Measurements from ENCODE around the gene FAM83C. TPM values are rescaled to one million over a fixed set of nuclear protein-coding genes. Genes with fewer than 3 reads are reported as not detected.

The FAM83C gene
- total and polyA plus RNA-seq, 7 experiments from 2014 or later = not detected

DNA sequence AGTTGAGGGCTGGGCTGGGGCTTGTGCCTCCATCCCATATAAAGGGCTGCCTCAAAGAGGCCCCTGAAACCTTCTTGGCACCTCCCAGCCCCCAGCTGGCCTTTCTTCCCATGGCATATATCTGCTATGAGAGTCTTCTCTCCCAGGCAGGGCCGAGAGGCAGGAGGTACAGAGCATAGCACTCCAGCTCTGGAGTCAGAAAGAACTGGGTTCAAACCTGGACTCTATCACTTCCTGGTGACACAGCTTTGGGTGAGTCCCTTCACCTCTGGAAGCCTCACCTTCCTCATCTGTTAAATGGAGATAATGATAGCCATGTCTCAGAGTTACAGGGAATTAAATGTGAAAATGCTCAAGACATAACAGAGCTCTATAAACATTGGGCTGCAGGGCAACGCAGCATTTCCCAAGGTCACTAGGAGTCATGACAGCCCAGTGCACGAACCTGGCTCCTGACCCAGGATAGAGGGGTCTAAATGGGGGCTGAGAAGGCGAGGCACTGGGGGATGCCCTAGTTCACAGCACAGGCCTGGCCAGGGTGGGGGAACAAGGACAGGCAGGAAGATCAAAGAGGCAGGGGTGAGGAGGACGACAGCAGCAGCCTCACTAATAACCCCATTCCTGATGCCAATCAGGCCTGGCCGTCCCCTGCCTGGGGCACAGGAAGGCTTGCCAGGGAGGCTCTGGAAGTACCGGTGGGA lies 1.9 kb downstream of the FAM83C start:
- Mint-ChIP-seq H3K27me3 (peaks cover 0 to 5% (median 2%) of the 10 kb centered on the region in 5 donors), H3K4me3 (no peak overlapping the region), H3K4me1 (peaks cover 0 to 11% (median 5%) of the 10 kb centered on the region in 7 donors), H3K36me3 (no peaks in the 10 kb centered on the region), H3K27ac (no peak overlapping the region), H3K9me3 (peaks cover 0 to 2% (median 0%) of the 10 kb centered on the region in 11 donors)
- H3K4me1 ChIP-seq (ENCODE audit: control insufficient read depth in 2 of 2, insufficient read depth in 2 of 2, low read length in 2 of 2) = no peaks in the 10 kb centered on the region
- DNase-seq = no peak
- no peaks in the 10 kb centered on the region for H3K36me3 ChIP-seq (ENCODE audit: control insufficient read depth in 2 of 3, insufficient read depth in 3 of 3, low read length in 3 of 3)
- no peaks in the 10 kb centered on the region for H3K27me3 ChIP-seq (ENCODE audit: control insufficient read depth in 2 of 2, insufficient read depth in 2 of 2, low read length in 2 of 2)
- CTCF ChIA-PET = no interaction called here
- intact Hi-C loops (cut with micrococcal nuclease) = no loop called here
- no peak overlapping the region for H3K27ac ChIP-seq (ENCODE audit: low read depth, low read length)
- H3K4me3 ChIP-seq (ENCODE audit: low read length) = no peak overlapping the region
- no peak for ATAC-seq
- H3K9me3 ChIP-seq (ENCODE audit: control insufficient read depth in 2 of 3, low read length in 3 of 3) = no peaks in the 10 kb centered on the region
- POLR2A ChIA-PET = interaction anchor here (0.6 kb wide), 1 partner anchor 26 kb away, joined by 3 read pairs; no protein-coding TSS in a partner anchor

DNA sequence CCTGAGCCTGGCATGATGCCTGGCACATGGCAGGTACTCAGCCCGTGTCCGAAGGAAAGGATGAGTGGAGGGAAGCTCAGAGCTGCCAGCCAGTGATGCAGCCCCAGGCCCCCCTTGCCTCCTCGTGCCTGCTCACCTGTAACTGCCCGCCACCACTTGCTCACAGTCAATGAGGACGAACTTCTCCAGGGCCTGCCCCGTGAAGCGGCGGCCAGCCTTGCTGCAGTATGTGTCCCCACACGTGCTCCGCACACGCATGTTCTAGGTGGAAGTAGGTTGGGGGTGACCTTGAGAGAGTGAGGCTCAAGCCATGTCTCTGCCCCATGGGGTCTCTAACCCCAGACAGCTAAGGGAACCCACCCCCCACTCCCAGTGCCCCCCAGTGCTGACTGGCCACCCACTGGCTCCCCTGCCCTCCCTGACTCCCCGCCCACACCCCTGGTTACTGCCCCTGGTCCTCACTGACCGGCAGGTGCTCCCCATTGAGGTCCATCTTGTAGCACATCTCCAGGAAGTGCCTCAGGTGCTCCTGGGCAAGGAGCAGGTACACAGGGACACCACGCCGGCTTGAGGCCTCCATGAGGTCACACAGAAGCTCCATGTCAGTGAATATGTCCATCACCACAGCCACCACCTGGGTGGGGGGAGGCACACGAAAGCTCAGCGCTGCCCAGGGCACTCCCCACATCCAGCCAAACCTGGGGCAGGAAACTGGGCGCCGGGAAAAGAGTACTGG lies 3.7 kb downstream of the FAM83C start:
- Histone ChIP-seq H3K9me3 (ENCODE audit: control insufficient read depth in 2 of 3, low read length in 3 of 3) (no peaks in the 10 kb centered on the region), H3K27ac (ENCODE audit: low read depth, low read length) (no peak overlapping the region), H3K36me3 (ENCODE audit: control insufficient read depth in 2 of 3, insufficient read depth in 3 of 3, low read length in 3 of 3) (no peaks in the 10 kb centered on the region), H3K27me3 (ENCODE audit: control insufficient read depth in 2 of 2, insufficient read depth in 2 of 2, low read length in 2 of 2) (no peaks in the 10 kb centered on the region), H3K4me3 (ENCODE audit: low read length) (no peak overlapping the region), H3K4me1 (ENCODE audit: control insufficient read depth in 2 of 2, insufficient read depth in 2 of 2, low read length in 2 of 2) (peaks cover 4% of the 10 kb centered on the region in 2 donors)
- POLR2A ChIA-PET = interaction anchor here (1.8 kb wide), 1 partner anchor 11 kb away, joined by 7 read pairs; the partner anchor contains the start of gene MMP24OS
- CTCF ChIA-PET = interaction anchor here (0.6 to 0.7 kb wide), 3 partner anchors 57 to 666 kb away, joined by 3 read pairs; no protein-coding TSS in a partner anchor
- no peak for DNase-seq
- peak overlapping the region in 1 of 9 donors; percentile 21 for H3K27ac Mint-ChIP-seq
- no peak overlapping the region for H3K4me3 Mint-ChIP-seq
- H3K9me3 Mint-ChIP-seq = peaks cover 0 to under 1% (median 0%) of the 10 kb centered on the region in 11 donors
- H3K36me3 Mint-ChIP-seq = no peaks in the 10 kb centered on the region
- no peak for ATAC-seq
- H3K4me1 Mint-ChIP-seq = peaks cover 9 to 21% (median 17%) of the 10 kb centered on the region in 7 donors
- intact Hi-C loops (cut with micrococcal nuclease) = no loop called here
- peaks cover 0 to 5% (median 0%) of the 10 kb centered on the region in 5 donors for H3K27me3 Mint-ChIP-seq

DNA sequence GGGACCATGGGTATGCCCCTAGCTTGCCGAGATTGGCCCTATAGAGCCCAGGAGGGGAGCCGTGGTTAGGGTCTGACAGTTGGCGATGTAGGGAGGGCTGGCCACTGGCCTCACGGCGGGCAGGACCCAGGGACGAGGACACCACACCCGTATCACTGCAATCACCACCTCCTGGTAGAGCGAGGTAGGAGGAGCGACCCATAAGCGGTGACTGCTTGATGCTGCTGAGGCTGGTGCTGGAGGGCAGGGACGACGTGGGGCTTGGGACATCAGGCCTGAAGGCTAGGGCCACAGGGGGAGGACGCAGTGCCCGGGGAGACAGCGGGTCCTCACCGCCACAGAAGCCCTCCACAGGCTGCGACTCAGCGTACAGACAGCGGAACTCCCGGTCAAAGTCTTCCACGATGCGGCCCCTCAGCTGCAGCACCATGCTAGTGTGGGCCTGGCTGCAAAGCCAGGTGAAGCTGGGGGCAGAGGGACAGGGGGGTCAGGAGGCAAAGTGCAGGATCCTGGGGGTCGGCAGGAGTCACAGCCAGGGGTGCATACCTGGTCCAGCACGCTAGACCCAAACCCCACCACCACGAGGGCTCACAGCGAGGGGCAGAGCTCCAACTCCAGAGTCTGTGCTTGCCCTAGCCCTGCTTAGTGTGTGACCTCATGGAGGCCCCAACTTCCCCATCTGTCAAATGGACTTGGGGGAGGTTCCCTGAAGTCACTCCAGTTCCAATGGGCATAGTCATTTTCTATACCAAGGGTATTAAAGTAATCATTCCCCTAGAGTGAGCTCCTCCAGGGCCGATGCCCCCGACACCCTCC lies 4.5 kb downstream of the FAM83C start:
- H3K27ac ChIP-seq (ENCODE audit: low read depth, low read length) = no peak overlapping the region
- ChIA-PET POLR2A (interaction anchor here (1.8 kb wide), 1 partner anchor 10 kb away, joined by 7 read pairs; the partner anchor contains the start of gene MMP24OS), CTCF (interaction anchor here (0.6 kb wide), 2 partner anchors 58 to 633 kb away, joined by 3 read pairs; no protein-coding TSS in a partner anchor)
- peak overlapping the region in 1 of 10 donors; percentile 51 for H3K4me3 Mint-ChIP-seq
- H3K36me3 Mint-ChIP-seq = peaks cover 0 to 2% (median 0%) of the 10 kb centered on the region in 5 donors
- intact Hi-C loops (cut with micrococcal nuclease) = no loop called here
- H3K36me3 ChIP-seq (ENCODE audit: control insufficient read depth in 2 of 3, insufficient read depth in 3 of 3, low read length in 3 of 3) = no peaks in the 10 kb centered on the region
- no peak overlapping the region for H3K4me3 ChIP-seq (ENCODE audit: low read length)
- H3K27me3 Mint-ChIP-seq = peaks cover 0 to 4% (median 0%) of the 10 kb centered on the region in 5 donors
- H3K27me3 ChIP-seq (ENCODE audit: control insufficient read depth in 2 of 2, insufficient read depth in 2 of 2, low read length in 2 of 2) = no peaks in the 10 kb centered on the region
- H3K9me3 ChIP-seq (ENCODE audit: control insufficient read depth in 2 of 3, low read length in 3 of 3) = no peaks in the 10 kb centered on the region
- H3K27ac Mint-ChIP-seq = peak overlapping the region in 1 of 9 donors; percentile 33
- peaks cover 7 to 8% of the 10 kb centered on the region in 2 donors for H3K4me1 ChIP-seq (ENCODE audit: control insufficient read depth in 2 of 2, insufficient read depth in 2 of 2, low read length in 2 of 2)
- ATAC-seq (no peak), DNase-seq (no peak)
- peaks cover 14 to 26% (median 21%) of the 10 kb centered on the region in 7 donors for H3K4me1 Mint-ChIP-seq
- H3K9me3 Mint-ChIP-seq = no peaks in the 10 kb centered on the region

DNA sequence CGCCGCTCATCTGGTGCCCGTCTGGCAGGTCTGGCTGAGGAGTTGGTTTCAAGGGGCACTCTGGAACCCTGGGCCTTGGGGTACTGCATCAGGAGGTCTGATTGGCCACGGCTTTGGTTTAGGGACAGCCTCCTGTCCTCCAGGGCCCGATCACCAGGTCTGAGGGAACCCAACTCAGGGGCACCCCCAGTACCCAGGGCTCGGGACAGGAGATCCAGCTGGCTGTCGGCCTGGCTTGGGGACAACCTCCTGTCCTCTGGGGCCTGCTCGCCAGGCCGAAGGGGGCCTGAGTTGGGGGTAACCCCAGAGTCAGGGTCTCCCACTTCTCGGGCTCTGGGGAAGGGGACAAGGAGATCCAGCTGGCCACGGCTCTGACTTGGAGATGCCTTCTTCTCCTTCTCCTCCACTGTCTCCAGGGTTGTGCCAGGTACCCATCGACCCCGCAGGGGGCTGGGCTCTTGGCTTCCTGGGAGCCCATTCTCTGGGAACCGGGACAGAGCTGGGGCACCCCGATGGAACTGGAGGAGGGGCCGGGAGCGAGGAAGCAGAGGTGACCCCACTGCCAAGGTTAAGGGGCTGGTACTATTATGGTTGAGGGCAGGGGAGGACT lies 5.2 kb downstream of the FAM83C start:
- DNase-seq (no peak), ATAC-seq (no peak)
- no peaks in the 10 kb centered on the region for H3K27me3 Mint-ChIP-seq
- H3K27me3 ChIP-seq (ENCODE audit: control insufficient read depth in 2 of 2, insufficient read depth in 2 of 2, low read length in 2 of 2) = no peaks in the 10 kb centered on the region
- ChIA-PET CTCF (no interaction called here), POLR2A (interaction anchor here (1.8 kb wide), 1 partner anchor 9 kb away, joined by 7 read pairs; the partner anchor contains the start of gene MMP24OS)
- H3K4me1 ChIP-seq (ENCODE audit: control insufficient read depth in 2 of 2, insufficient read depth in 2 of 2, low read length in 2 of 2) = peaks cover 7 to 8% of the 10 kb centered on the region in 2 donors
- intact Hi-C loops (cut with micrococcal nuclease) = no loop called here
- no peaks in the 10 kb centered on the region for H3K9me3 Mint-ChIP-seq
- no peaks in the 10 kb centered on the region for H3K36me3 ChIP-seq (ENCODE audit: control insufficient read depth in 2 of 3, insufficient read depth in 3 of 3, low read length in 3 of 3)
- H3K4me3 ChIP-seq (ENCODE audit: low read length) = no peak overlapping the region
- peaks cover 14 to 33% (median 25%) of the 10 kb centered on the region in 7 donors for H3K4me1 Mint-ChIP-seq
- H3K36me3 Mint-ChIP-seq = peaks cover 0 to 5% (median 0%) of the 10 kb centered on the region in 5 donors
- H3K27ac ChIP-seq (ENCODE audit: low read depth, low read length) = no peak overlapping the region
- H3K4me3 Mint-ChIP-seq = peak overlapping the region in 1 of 10 donors; percentile 51
- no peak overlapping the region for H3K27ac Mint-ChIP-seq
- no peaks in the 10 kb centered on the region for H3K9me3 ChIP-seq (ENCODE audit: control insufficient read depth in 2 of 3, low read length in 3 of 3)

DNA sequence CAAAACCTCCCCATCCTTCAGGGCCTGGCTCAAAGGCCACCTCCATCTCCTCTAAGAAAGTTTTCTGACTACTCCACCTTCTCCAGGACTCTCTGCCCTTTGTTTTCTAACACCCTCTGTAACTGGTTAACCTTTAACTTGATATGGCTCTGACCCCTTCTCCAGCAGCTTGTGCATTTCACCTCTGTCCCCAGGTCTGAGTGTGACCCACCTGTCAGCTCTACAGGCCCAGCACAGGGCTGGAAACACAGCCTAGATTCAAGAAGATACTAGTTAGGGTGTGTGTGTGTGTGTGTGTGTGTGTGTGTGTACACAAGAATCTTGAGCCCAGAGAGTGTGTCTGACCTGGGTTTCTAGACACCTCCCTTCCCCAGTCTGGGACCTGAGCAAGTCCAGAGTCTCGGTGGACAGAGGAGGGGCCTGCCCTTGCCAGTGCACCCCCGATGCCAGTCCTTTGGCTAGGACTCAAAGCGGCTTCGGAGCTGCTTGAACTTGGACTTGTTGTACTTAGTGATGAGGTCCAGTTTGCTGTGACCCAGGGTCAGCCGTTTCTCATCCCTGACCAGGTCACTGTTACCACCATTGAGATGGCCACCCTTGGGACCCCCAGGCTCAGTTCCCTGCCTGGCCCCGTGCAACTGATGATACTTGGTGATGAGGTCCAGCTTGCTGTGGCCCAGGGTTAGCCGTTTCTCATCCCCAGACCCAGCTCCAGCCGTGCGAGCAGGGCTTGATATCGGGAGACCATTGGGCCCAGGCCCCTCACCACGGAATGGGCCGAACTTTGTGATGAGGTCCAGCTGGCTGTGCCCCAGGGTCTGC lies 5.9 kb downstream of the FAM83C start:
- peaks cover 0 to 6% (median 0%) of the 10 kb centered on the region in 5 donors for H3K36me3 Mint-ChIP-seq
- no peak for DNase-seq

More for the DNA sequence above, 5.9 kb downstream of the FAM83C start:
- peak overlapping the region; percentile 71 to 96 (median 90) for H3K4me3 Mint-ChIP-seq
- no peaks in the 10 kb centered on the region for H3K9me3 Mint-ChIP-seq
- H3K27ac ChIP-seq (ENCODE audit: low read depth, low read length) = peak overlapping the region; percentile 7
- H3K4me3 ChIP-seq (ENCODE audit: low read length) = no peak overlapping the region
- peaks cover 14 to 37% (median 25%) of the 10 kb centered on the region in 7 donors for H3K4me1 Mint-ChIP-seq
- POLR2A ChIA-PET = no interaction called here
- no peaks in the 10 kb centered on the region for H3K27me3 Mint-ChIP-seq
- H3K9me3 ChIP-seq (ENCODE audit: control insufficient read depth in 2 of 3, low read length in 3 of 3) = no peaks in the 10 kb centered on the region
- peak overlapping the region; percentile 43 to 94 (median 75) for H3K27ac Mint-ChIP-seq
- intact Hi-C loops (cut with micrococcal nuclease) = no loop called here
- no peaks in the 10 kb centered on the region for H3K36me3 ChIP-seq (ENCODE audit: control insufficient read depth in 2 of 3, insufficient read depth in 3 of 3, low read length in 3 of 3)
- H3K4me1 ChIP-seq (ENCODE audit: control insufficient read depth in 2 of 2, insufficient read depth in 2 of 2, low read length in 2 of 2) = peaks cover 7 to 8% of the 10 kb centered on the region in 2 donors
- no peak for ATAC-seq
- CTCF ChIA-PET = no interaction called here
- no peaks in the 10 kb centered on the region for H3K27me3 ChIP-seq (ENCODE audit: control insufficient read depth in 2 of 2, insufficient read depth in 2 of 2, low read length in 2 of 2)
